ENCODE measurements around the gene DLEC1.

DLEC1 gene

GRCh38 chr3:38129058-38129457, 90.0 kb downstream of the DLEC1 start:
- TF ChIP-seq, protein P1, sequence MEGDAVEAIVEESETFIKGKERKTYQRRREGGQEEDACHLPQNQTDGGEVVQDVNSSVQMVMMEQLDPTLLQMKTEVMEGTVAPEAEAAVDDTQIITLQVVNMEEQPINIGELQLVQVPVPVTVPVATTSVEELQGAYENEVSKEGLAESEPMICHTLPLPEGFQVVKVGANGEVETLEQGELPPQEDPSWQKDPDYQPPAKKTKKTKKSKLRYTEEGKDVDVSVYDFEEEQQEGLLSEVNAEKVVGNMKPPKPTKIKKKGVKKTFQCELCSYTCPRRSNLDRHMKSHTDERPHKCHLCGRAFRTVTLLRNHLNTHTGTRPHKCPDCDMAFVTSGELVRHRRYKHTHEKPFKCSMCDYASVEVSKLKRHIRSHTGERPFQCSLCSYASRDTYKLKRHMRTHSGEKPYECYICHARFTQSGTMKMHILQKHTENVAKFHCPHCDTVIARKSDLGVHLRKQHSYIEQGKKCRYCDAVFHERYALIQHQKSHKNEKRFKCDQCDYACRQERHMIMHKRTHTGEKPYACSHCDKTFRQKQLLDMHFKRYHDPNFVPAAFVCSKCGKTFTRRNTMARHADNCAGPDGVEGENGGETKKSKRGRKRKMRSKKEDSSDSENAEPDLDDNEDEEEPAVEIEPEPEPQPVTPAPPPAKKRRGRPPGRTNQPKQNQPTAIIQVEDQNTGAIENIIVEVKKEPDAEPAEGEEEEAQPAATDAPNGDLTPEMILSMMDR (conservative IDR thresholded peaks at IDR 0.05) = no peak
- H3K27ac ChIP-seq = no peak overlapping the region

DNA sequence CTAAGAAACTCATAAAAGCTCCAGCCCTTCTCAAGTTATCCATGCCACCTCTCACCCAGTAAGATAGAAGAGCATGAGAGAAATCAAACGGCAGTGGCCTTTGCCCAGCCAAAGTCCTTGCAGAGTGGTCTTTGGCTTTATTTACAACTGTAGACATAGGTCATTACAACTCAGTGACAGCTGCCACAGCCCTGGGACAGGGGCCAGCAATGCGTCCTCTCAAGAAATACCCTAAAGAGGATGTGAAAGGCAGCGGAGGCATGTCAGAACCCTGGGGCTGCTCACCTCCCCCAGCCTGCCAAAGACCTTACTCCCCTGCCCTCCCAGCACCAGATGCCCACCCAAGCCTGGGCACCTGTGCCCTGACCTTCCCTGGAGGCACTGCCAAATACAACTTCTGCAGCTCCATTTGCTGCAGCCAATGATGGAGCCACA, 91.6 kb downstream of the DLEC1 start:
- no peak overlapping the region for H3K27ac ChIP-seq
- TF ChIP-seq, protein P1 (conservative IDR thresholded peaks at IDR 0.05) = no peak

- no peak overlapping the region for H3K27ac ChIP-seq
- TF ChIP-seq, protein P1 (conservative IDR thresholded peaks at IDR 0.05) = peak; percentile 42; the same call in 1 of the 2 replicates
Measured at GRCh38 chr3:38131621-38132369, 92.8 kb downstream of the DLEC1 start.

- TF ChIP-seq, protein P1 (conservative IDR thresholded peaks at IDR 0.05) = no peak
- H3K27ac ChIP-seq = peak overlapping the region; percentile 11; the same call in 1 of the 2 replicates
Measured at GRCh38 chr3:38133209-38133556, 94.2 kb downstream of the DLEC1 start.

- TF ChIP-seq, protein P1 (conservative IDR thresholded peaks at IDR 0.05) = no peak
- peak overlapping the region; percentile 86; the same call in 1 of the 2 replicates for H3K27ac ChIP-seq
Measured at GRCh38 chr3:38133557-38134405, 94.8 kb downstream of the DLEC1 start.

GRCh38 chr3:38134517-38135143, 95.6 kb downstream of the DLEC1 start:
- H3K27ac ChIP-seq = peak overlapping the region; percentile 86

DNA sequence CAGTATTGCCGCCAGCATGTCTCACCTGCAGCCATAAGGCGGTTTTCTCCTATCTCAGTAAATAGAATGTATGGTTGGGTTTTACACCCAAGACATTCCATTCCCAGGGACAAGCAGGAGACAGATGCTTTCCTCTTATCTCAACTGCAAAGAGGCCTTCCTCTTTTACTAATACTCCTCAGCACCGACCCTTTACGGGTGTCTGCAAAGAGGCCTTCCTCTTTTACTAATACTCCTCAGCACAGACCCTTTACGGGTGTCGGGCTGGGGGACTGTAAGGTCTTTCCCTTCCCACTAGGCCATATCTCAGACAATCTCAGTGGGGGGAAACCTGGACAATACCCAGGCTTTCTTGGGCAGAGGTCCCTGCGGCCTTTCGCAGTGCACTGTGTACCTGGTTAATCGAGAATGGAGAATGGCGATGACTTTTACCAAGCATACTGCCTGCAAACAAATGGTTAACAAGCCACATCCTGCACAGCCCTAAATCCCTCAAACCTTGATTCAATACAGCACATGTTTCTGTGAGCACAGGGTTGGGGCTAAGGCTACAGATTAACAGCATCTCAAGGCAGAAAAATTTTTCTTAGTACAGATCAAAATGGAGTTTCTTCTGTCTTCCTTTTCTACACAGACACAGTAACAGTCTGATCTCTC, 96.7 kb downstream of the DLEC1 start:
- peak overlapping the region; percentile 86 for H3K27ac ChIP-seq

- H3K27ac ChIP-seq = peak overlapping the region; percentile 86
- TF ChIP-seq, protein P1 (conservative IDR thresholded peaks at IDR 0.05) = no peak
Measured at GRCh38 chr3:38136393-38136776, 97.4 kb downstream of the DLEC1 start.

All from VCaP (cell line).